ENCODE results near the gene AATK. TPM values are rescaled to one million over a fixed set of nuclear protein-coding genes. Genes with fewer than 3 reads are reported as not detected.

Gene AATK
- total RNA-seq, 1 experiment from 2014 or later: 4.4 TPM

DNA sequence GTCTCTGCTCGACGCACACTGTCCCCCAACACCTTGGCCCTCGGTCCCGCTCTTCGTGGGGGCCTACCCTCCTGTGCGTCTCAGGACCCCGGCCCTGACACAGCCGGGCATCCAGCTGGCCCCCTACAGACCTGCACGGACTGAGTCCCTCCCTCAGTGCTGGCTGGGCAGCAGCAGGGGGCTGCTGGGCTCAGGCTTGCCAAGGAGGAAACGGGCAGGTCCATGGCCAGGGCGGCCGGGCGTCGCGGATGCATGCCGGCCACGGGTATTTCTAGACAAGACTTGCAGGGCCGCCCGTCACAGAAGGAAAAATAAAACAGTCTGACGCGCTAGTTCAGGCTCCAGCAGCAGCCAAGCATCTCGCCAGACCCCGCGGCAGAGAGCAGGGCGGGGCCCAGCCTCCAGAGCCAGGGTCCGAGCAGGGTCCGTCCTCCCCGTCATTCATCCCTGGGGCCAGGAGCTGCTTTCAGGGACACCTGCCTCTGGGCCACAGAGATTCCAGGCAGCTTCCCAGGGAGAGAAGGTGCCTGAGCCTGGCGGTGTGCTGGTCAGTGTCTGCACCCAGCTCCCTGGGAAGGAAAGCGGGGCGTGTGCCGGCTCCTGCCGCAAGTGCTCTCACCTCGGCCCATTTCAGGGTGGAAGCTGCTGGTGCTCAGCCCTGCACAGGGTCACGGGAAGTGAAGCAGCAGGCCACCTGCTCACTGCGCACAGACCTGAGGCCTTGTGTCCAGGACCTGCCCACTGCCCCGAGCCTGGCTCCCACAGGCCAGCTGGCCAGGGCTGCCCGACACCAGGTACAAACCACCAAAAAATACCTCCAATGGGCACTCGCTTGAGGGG lies 8.0 kb downstream of the AATK start:
- no peak for ATAC-seq
- Histone ChIP-seq H3K4me2 (ENCODE audit: low read length) (no peak overlapping the region), H3K27me3 (ENCODE audit: insufficient read depth, low read length) (no peaks in the 10 kb centered on the region), H3K9me2 (ENCODE audit: insufficient read depth) (no peaks in the 10 kb centered on the region), H3K9me3 (ENCODE audit: control insufficient read depth in 1 of 2, insufficient read depth in 1 of 2, low read depth in 1 of 2, low read length in 2 of 2) (no peaks in the 10 kb centered on the region), H3K9ac (ENCODE audit: low read length) (no peak overlapping the region), H4K20me1 (ENCODE audit: insufficient read depth) (no peaks in the 10 kb centered on the region), H2AFZ (ENCODE audit: low read depth, low read length, poor library complexity, severe bottlenecking) (no peak overlapping the region), H3K36me3 (ENCODE audit: control insufficient read depth in 1 of 2, insufficient read depth in 2 of 2, low read length in 2 of 2) (no peaks in the 10 kb centered on the region), H3K4me1 (ENCODE audit: control insufficient read depth in 1 of 2, insufficient read depth in 2 of 2, low read length in 2 of 2) (peaks cover 0 to 5% of the 10 kb centered on the region in 2 experiments; a peak in 1 of 4 replicates), H3K27ac (ENCODE audit: low read depth, low read length) (no peak overlapping the region; the same call in 1 of the 2 replicates), H3K79me2 (ENCODE audit: insufficient read depth, low read length) (no peaks in the 10 kb centered on the region), H3K4me3 (replicated peaks in 1 of 2; ENCODE audit: low read depth in 1 of 2, low read length in 2 of 2) (no peak overlapping the region)
- ChIA-PET POLR2A (no interaction called here), RAD21 (ENCODE audit: low non-redundant PET in 1 of 2, low total read pairs in 2 of 2, uncharacterized antibody in 2 of 2, unreplicated experiment in 2 of 2) (no interaction called here), CTCF (no interaction called here)
- no TSS peak for BruUV-seq (replicated peaks)
- intact Hi-C loops (cut with micrococcal nuclease): no loop called here
- no peak for DNase-seq (ENCODE audit: low read depth, low spot score)
- TF ChIP-seq JUND (IDR thresholded peaks at IDR 0.05): no peak
- no peak for TF ChIP-seq EGR1 (IDR thresholded peaks at IDR 0.05; ENCODE audit: low read depth)
- TF ChIP-seq, protein P1, sequence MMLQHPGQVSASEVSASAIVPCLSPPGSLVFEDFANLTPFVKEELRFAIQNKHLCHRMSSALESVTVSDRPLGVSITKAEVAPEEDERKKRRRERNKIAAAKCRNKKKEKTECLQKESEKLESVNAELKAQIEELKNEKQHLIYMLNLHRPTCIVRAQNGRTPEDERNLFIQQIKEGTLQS (IDR thresholded peaks at IDR 0.05): no peak
- TF ChIP-seq ZFX (IDR thresholded peaks at IDR 0.05): no peak
- TF ChIP-seq CBX3 (IDR thresholded peaks at IDR 0.05; ENCODE audit: low read depth): no peak
- TF ChIP-seq ELF1 (IDR thresholded peaks at IDR 0.05; ENCODE audit: borderline replicate concordance, low read depth): no peak
- no peak for TF ChIP-seq POLR2AphosphoS5 (IDR thresholded peaks at IDR 0.05; ENCODE audit: low read depth, low read length)
- no peak for TF ChIP-seq POLR2A (IDR thresholded peaks at IDR 0.05; ENCODE audit: borderline replicate concordance, extremely low read depth, insufficient read depth, insufficient read length)
- TF ChIP-seq ZNF274 (IDR thresholded peaks at IDR 0.05; ENCODE audit: low read depth, low read length): no peak
- no peak for TF ChIP-seq SIN3A (IDR thresholded peaks at IDR 0.05; ENCODE audit: low read depth)
- TF ChIP-seq, protein P2, sequence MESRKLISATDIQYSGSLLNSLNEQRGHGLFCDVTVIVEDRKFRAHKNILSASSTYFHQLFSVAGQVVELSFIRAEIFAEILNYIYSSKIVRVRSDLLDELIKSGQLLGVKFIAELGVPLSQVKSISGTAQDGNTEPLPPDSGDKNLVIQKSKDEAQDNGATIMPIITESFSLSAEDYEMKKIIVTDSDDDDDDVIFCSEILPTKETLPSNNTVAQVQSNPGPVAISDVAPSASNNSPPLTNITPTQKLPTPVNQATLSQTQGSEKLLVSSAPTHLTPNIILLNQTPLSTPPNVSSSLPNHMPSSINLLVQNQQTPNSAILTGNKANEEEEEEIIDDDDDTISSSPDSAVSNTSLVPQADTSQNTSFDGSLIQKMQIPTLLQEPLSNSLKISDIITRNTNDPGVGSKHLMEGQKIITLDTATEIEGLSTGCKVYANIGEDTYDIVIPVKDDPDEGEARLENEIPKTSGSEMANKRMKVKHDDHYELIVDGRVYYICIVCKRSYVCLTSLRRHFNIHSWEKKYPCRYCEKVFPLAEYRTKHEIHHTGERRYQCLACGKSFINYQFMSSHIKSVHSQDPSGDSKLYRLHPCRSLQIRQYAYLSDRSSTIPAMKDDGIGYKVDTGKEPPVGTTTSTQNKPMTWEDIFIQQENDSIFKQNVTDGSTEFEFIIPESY (IDR thresholded peaks at IDR 0.05; ENCODE audit: extremely low read depth, insufficient replicate concordance, low read length): no peak
- no peak for TF ChIP-seq FOSL1 (IDR thresholded peaks at IDR 0.05; ENCODE audit: low read depth)
- no peak for TF ChIP-seq SP1 (IDR thresholded peaks at IDR 0.05; ENCODE audit: low read depth)
- TF ChIP-seq TCF7L2 (IDR thresholded peaks at IDR 0.05; ENCODE audit: borderline replicate concordance, extremely low read depth, insufficient read depth, insufficient read length): no peak
- TF ChIP-seq, protein P3, sequence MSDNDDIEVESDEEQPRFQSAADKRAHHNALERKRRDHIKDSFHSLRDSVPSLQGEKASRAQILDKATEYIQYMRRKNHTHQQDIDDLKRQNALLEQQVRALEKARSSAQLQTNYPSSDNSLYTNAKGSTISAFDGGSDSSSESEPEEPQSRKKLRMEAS (IDR thresholded peaks at IDR 0.05): no peak
- no peak for TF ChIP-seq EZH2phosphoT487 (IDR thresholded peaks at IDR 0.05; ENCODE audit: borderline replicate concordance)
- TF ChIP-seq, protein P4, sequence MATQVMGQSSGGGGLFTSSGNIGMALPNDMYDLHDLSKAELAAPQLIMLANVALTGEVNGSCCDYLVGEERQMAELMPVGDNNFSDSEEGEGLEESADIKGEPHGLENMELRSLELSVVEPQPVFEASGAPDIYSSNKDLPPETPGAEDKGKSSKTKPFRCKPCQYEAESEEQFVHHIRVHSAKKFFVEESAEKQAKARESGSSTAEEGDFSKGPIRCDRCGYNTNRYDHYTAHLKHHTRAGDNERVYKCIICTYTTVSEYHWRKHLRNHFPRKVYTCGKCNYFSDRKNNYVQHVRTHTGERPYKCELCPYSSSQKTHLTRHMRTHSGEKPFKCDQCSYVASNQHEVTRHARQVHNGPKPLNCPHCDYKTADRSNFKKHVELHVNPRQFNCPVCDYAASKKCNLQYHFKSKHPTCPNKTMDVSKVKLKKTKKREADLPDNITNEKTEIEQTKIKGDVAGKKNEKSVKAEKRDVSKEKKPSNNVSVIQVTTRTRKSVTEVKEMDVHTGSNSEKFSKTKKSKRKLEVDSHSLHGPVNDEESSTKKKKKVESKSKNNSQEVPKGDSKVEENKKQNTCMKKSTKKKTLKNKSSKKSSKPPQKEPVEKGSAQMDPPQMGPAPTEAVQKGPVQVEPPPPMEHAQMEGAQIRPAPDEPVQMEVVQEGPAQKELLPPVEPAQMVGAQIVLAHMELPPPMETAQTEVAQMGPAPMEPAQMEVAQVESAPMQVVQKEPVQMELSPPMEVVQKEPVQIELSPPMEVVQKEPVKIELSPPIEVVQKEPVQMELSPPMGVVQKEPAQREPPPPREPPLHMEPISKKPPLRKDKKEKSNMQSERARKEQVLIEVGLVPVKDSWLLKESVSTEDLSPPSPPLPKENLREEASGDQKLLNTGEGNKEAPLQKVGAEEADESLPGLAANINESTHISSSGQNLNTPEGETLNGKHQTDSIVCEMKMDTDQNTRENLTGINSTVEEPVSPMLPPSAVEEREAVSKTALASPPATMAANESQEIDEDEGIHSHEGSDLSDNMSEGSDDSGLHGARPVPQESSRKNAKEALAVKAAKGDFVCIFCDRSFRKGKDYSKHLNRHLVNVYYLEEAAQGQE (IDR thresholded peaks at IDR 0.05; ENCODE audit: low read depth): no peak
- no peak for TF ChIP-seq RAD21 (IDR thresholded peaks at IDR 0.05; ENCODE audit: low read depth)
- no peak for TF ChIP-seq CEBPB (IDR thresholded peaks at IDR 0.05; ENCODE audit: low read depth)
- no peak for TF ChIP-seq YY1 (IDR thresholded peaks at IDR 0.05; ENCODE audit: extremely low read depth, insufficient replicate concordance, low read depth, low read length)

Measured in HCT116 (cell line).